SW 1271 (cell line): Measurements from ENCODE around the gene MOG.
"Not testable (repeated sequence)": the region's sequence is repeated elsewhere in the genome, so short reads cannot be mapped to it uniquely, and the experiment has no call there.

Experiments used
- DNase-seq, 2 experiments: peaks; one replicate each; lab custom pipeline; 2025; lab: John Stamatoyannopoulos, UW

Gene MOG

DNA sequence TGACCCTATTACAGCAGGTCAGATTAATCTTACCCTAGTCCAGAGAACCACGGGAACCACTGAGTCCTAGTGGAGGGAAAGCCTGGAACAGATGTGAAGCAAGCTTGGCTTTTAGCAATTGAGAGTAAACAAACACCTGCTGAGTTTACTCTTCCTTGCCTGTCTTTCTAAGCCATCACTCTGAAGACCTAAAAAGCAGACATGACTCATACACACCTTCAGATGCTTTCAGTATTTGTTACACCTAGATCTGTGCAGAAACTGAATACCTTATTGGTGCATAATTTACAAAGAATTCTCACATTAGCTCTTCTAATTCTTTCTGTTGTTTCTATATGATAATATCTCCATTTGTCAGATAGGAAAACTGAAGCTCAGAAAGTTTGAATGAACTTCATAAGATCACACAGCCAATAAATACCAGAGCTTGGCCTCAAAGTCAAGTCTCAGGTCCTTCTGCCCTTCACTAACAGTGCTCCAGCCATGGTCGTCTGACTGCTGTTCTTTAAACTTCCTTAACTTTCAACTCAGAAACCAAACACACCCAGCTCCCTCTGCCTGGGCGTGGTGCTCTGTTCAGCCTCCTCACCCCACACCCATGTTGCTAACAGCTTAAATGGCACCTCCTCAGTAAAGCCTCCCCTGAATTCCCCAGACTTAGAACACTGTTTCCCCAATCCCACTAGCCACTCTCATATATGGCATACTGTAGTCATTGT is 15.3 kb upstream of the MOG start:
- DNase-seq = no peak

DNA sequence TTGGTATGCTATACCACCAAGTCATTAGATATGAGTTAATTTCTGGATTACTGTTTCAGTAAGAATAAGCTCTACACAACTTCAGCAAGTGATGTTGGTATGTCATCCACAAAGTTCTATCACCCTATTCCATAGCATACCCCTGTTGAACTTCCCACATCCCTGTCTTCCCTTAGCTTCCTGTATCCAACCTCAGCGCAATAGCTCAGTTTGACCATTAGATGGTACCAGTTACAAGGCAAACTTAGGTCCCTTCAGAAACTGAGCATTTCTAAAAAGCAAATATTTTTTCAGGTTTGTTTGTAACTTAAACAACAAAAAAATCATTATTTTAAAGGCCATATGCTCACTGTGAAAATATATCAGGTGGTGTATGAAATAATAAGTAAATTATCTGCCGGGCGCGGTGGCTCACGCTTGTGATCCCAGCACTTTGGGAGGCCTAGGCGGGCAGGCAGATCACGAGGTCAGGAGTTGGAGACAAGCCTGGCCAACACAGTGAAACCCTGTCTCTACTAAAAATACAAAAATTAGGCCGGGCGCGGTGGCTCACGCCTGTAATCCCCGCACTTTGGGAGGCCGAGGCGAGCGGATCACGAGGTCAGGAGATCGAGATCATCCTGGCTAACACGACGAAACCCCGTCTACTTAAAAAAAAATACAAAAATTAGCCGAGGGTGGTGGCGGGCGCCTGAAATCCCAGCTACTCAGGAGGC is 8.8 kb upstream of the MOG start:
- peak; percentile 22 to 57 for DNase-seq

DNA sequence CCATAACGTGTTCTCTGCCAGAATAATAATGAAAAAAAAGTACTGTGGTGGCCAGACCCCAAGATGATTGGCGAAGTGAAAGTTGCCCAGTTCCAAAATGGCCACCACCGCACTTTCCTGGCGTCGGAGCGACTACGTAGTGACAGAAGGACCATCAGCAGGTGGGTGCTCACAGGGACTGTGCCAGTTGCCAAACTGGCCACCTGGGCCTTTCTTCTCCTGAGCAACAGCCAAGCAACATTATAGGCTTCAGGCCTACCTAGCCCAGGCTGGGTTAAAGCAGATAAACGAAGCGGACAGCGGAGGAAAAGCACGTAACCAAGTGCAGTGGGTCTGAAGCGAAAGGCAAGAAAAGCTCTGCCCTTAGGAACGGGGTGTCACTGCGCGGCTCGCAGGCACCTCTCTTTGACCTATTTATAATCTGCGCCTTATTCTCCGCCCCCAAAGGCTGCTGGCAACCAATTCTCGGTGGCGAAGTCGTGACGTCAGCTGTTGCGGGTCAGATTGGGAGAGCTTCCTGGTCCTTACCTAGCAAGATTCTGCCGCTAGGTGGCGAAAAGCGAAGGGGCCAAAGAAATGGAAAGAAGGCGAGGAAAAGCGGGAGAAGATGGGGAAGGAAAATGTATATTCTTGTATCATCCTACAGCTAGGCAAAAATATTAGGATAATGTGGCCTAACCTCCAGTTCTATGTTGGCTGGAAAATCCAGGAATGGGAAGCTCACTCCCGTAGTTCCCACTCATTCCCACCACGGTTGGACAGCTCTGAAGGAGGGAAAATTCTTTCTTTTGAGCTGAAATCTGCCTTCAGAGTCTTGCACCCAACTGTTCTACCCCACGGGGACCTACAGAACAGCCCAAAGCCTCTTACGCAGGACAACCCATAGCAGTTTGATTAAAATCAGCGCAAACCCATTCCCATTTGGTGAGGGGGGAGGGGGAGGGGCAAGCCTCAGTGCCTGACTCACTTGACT is 6.9 kb upstream of the MOG start:
- DNase-seq = peak; percentile 92 to 97

DNA sequence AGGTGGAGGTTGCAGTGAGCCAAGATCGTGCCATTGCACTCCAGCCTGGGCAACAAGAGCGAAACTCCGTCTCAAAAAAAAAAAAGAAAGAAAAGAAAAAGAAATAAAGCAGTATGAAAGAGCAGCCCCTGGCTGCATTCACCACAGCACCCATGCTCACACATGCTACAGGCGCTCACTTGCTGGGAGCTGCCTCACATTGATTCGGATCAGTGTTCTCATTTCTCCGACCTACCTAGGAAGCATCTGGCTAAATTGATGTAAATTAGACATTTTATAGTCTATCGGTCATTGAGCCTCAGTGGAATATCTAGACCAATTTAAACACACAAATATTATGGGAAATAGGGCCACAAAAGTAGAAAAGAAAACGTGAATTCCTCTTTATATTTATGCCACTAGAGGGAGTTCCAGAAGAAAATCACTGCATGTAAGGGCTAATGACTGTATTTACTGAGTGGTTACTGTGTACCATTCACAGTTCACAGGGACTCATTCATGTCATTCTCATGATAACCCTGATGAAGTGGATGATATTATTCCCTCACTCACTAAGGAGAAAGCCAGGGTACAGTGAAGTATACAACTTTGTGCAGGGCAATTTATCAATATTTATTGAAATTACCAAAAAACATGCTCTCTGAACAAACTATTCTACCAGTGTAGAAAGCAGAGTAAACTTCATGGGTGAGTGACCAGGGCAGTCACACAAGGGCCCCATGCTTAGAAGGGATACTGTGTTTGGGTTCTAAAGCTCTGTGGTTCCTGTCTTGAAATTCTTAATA is 5.3 kb upstream of the MOG start:
- DNase-seq = peak; percentile 21 to 56

DNA sequence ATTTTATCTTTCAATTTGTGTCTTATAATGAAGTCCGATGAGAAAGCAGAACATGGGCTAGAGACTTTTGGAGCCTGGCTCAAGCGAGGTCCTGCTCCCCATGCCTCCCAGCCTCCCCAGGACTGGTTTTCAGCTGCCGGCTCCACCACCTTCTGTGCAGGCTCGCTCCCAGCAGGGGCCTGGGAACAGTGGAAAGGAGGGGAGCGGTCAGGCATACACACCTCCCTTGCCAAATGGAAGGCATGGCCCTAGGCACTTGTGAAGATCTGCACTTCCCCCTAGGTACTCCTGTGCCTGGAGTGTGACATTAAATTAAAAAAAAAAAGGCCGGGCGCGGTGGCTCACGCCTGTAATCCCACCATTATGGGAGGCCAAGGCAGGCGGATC is 4.7 kb upstream of the MOG start:
- DNase-seq = no peak

DNA sequence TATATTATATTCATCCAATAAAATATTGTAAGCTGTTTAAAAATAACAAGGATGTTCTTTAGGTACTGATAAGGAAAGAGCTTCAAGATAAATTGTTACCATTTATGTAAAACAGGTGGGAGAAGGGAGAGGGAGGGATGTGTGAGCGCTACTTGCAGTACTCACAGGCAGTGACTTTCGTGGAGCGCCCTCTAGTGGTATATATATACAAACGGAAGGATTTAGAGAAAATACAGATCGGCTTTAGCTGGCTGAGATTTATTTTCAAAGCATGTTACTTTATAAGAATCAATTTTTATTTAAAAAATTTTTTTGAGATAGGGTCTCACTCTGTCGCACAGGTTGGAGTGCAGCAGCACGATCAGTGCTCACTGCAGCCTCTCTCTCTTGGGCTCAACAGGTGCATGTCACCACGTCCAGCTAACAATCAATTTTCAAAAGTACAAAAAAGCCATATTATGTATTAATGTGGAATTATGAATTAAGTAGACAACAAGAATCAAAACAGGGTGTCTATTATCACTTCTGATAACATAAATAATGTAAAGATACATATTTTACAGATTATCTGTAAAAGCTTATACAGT is 3.3 kb upstream of the MOG start:
- DNase-seq = peak in 1 of 2 experiments; percentile 87

DNA sequence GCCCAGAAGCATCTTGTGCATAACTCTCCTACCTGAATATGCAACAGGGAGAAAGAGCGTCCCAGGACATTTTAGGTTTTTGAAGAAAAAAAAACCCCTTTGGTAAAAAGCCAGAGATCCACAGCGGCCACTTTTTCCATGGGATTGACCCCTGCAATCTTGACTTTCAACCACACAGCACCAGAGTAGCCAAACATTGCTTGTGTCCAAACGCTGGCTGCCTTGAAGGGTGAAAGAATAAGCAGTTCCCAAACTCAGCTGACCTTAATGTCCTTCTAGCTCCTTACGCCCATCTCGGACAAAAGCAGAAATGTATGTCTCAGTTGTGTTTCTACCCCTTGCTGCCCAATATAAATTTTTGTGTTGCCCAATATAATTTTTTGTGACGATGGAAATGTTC is 1.2 kb upstream of the MOG start:
- DNase-seq = no peak

DNA sequence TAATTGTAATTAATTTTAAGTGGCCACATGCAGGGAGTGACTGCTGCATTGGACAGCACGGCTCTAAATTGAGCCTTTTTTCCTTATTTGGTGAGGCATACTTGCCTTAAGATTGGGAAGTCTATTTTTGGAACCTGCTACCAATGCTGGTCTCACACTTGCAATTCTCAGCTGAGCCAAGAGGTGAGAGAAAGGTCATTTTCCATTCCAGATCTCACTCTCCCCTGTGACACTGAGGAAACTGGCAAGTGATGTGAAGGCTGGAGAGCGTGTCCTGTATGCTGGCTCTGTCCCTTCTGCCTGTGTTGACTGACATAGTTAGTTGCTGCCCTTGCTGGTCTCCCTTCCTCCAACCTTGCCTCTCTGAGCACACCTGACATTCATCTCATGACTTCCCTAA is 735 bp upstream of the MOG start:
- no peak for DNase-seq

DNA sequence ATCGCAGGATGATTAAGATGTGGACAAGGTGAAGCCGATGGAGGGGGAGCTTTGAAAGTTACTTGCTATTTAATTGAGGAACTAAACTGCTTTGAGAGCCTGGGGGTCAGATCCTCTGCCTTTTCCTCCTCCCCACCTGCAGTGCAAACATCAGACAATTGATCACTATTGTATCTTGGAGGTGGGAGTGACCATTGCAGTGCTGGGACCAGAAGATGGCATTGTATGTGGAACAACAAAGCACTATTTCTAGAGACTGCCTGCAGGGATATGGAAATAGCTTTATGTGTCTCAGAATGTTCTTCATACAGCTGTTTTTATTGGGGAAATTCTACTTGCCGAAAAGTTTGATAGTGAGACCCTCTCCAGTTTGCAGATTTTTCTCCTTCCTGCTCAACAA is 4.2 kb downstream of the MOG start:
- DNase-seq = no peak

DNA sequence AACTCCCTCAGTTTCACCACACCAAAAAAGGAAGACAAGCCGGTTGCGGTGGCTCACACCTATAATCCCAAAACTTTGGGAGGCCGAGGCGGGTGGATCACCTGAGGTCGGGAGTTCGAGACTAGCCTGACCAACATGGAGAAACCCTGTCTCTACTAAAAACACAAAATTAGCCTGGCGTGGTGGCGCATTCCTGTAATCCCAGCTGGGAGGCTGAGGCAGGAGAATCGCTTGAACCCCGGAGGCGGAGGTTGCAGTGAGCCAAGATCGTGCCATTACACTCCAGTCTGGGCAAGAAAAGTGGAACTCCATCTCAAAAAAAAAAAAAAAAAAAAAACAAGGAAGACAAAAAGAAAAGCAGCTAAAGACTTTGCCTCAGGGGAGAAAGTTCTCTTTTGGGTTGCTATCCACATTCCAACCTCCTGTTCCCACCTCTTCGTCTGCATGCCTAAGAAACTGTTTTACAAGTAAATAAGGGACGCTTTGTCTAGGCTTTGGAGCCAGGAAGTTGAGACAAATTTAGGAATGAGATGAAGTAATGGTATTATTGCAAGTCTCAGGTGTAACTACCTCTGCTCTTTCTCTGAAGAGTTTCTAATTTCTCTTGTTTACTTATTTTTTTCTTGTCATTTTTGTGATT is 4.7 kb downstream of the MOG start:
- DNase-seq = not testable (repeated sequence)

DNA sequence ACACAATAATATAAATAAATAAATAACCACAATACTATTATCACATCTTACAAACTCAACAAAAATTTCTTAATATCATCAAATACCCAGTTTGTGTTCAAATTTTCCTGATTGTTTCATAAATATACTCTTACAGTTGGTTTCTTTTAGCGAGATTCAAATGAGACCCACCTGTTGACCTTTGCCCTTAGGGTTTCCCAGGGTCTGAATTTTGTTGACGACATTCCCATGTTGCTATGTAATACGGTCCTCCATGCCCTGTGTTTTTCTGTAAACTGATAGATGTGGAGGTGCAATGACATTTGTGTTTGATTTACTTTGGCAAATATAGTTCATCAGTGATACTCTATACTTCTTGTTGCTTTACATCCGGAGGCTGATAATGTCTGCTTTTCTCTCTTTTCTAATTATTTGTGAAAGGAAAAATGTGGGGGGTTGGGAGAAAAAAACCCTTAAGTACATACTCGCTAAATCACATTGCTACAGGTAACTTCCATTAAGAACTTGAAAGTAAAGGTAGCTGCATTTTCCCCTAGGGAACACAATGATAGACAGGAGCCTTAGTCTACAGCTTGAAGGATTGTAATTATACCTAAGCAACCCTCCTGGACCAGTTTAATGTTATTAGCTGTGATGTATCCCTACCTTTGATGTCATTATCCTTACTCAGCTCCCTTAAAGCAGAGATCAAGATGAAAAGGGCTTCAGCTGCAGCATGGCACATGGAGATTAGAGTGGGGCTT is 6.6 kb downstream of the MOG start:
- no peak for DNase-seq

DNA sequence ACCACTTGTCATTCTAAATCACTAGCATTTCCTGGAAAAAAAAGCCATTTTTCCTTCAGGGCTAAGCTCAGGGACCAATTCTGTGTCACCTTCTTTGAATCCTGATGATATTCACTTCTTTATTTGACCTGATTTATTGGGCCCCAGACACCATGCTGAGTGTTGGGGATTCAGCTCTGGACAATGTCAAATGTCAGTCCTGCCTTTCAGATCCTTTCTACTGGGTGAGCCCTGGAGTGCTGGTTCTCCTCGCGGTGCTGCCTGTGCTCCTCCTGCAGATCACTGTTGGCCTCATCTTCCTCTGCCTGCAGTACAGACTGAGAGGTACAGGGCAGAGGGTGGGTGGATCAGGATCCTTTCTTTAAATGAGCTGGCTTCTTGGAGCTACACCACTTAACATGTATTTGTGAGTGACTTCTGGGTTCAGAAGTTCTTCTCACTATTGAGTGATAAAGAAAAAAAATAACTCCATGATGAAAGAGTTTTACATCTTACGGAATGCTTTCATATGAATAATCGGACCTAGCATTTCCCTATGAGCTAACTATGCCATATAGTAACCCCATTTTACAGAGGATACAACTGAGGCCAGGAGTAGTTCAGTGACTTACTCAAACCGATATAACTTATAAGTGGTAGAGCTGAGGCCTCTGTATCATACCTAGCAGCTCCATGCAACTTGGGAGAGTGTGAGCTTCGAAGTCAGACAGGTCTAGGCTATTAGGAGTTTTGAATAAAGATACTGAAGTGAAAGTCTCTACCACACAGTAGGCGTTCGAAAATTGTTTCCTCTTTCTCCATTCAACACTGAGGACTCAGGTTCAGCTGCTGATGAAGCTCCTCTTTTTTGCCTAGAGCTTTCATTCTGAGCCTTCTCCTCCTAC is 9.3 kb downstream of the MOG start:
- DNase-seq = no peak

DNA sequence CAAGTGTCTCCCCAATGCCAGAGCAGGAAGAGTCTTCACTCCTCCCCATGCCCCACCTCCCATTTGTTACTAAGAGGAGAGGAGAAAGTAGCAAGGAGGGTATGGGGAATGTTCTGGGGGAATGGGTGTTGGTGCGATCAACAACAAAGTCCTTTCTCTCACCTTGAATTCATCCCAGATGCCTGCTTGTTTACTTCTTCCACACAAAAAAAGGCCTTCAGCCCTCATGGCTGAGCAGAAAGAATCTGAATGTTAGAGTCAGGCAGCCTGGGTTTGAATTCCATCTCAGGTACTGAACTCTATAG is 9.9 kb downstream of the MOG start:
- no peak for DNase-seq

DNA sequence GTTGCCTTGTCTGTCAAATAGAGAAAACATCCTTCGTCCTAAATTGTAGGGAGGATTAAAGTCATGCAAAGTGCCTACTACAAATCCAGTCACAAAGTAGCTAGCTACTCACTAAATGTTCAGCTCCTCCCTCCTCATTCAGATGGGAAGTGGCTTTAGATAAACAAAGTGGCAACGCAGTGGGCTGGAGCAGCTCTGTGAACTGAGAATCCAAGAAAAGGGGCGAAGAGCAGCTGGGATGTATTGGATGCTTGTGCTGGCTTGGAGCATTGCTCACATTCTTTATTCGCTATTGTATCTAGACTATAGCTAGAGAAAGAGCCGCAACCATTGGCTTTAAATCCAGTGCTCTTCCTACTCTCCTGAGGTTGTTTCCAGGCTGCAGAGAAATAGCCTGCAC is 10.3 kb downstream of the MOG start:
- DNase-seq = no peak

DNA sequence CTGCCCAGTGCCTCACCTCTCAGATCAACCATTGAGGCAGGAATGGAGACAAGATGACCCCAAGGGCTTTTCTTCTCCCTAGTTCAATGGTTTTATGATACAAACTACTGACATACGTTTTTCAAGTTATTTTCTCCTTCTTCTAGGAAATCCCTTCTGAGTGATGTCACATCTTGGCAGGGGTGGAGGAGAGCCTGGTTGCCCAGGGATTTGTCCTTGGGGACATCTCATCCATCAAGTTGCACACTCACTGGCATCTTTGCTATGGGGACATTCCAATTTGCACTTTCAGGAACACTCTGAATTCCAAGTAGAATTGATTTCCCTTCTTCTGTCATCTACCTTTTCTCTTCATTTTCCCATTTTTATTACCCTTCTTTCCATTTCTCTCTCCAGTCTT is 14.1 kb downstream of the MOG start:
- no peak for DNase-seq

DNA sequence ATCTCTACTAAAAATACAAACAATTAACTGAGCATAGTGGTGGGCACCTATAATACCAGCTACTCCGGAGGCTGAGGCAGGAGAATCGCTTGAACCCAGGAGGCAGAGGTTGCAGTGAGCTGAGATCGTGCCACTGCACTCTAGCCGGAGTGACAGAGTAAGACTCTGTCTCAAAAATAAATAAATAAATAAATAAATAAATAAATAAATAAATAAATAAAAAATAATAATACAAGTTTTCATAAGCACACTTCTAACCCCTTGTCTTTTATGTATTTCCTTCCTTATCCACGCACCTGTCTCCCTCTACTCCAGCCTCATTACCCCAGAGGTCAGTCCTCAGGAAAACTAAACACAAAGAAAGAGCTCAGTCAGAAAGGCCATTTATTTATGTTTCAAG is 15.2 kb downstream of the MOG start:
- not testable (repeated sequence) for DNase-seq

DNA sequence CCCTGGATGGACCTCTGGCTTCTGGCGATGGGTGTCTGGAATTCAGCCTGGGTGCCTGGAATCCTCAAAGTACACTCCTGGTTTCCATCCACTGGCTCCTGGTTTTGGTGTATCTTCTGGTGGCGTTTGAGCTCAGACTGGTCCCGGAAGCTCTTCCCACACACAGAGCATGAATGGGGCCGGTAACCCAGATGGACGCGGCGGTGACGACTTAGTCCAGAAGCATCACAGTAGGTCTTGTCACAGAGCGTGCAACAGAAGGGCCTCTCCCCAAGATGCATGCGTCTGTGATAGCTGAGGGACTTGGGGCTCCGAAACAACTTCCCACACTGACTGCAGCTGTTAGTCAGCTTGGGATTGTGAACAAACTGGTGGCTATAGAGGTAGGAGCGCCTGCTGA is 16.3 kb downstream of the MOG start:
- no peak for DNase-seq

DNA sequence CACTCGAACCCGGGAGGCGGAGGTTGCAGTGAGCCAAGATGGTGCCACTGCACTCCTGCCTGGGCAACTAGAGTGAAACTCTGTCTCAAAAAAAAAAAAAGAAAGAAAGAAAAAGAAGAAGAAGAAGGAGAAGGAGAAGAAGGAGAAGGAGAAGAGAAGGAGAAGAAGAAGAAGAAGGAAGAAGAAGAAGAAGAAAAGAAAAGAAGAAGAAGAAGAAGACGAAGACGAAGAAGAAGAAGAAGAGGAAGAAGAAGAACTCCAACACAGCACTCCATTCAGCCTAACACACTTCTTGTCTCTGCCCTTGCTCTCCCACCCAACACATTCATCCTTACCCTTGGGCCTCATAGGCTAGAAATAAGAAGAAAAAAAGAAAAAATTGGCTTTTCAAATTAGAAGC is 17.1 kb downstream of the MOG start:
- no peak for DNase-seq

DNA sequence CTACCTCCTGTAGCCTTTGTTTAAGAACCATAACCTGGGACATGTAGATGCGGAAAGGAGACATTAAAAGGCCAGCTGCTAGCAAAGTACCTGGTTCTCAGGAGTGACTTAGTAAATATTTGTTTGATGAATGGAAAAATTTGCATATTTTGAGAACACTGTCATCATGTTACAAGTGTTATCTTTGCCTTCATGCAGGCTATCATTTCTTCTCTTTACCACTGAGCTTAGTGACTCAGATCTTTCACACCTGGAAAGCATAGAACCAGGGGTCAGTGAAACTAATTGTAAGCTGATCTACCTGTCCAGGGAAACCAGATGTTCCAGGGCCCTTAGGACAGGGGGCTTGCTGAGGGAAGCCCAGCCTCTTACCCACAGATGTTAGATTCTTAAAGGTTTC is 18.7 kb downstream of the MOG start:
- DNase-seq = no peak
